ENCODE results near the gene VAMP1. TPM values are rescaled to one million over a fixed set of nuclear protein-coding genes. Genes with fewer than 3 reads are reported as not detected.
"Not testable (repeated sequence)": the region's sequence is repeated elsewhere in the genome, so short reads cannot be mapped to it uniquely, and the experiment has no call there.

The VAMP1 gene
- total and polyA plus RNA-seq, 2 experiments from 2014 or later = 13.9 to 16.1 TPM

DNA sequence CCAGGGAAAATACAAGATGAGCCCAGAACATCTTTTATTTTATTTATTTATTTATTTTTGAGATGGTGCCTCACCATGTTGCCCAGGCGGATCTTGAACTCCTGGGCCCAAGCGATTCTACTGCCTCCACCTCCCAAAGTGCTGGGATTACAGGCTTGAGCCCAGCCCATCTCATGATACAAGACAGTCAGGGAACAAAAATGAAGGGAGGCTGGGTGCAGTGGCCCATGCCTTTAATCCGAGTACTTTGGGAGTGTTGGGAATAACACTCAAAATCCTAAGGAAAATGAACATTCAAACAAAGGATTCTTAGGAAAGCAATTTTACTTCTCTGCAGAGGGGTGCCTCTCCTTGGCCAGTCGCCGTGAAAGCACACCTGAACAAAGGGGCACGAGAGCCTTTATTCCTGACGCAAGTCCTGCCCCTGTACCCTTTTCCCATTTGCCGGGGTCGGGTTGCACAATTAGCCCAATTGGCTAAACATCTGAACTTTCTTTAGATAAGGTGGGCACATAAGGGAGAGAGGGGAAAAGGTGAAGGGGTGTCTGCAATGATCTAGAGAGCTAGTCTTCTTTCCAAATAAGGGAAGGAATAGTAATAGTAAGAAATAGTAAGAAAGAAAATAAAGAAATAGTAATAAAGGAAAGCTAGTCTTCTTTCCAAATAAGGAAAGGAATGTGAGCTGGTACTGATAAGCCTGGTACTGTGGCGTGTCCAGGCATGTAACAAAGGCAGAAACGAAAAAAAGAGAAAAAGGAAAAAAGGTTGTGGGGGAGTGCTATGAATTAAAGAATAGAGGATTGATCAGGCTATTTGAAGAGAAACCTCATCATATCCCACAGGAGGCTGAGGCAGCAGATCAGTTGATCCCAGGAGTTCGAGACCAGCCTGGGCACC lies 36.9 kb upstream of the VAMP1 start (continued):
- TF ChIP-seq ZNF462 (CRISPR knock-in tag; IDR thresholded peaks at IDR 0.05) (no peak), JUNB (IDR thresholded peaks at IDR 0.05; ENCODE audit: unreplicated experiment) (no peak), ZNF331 (CRISPR knock-in tag; IDR thresholded peaks at IDR 0.05; ENCODE audit: low read depth) (no peak)
- TF ChIP-seq, protein P1, sequence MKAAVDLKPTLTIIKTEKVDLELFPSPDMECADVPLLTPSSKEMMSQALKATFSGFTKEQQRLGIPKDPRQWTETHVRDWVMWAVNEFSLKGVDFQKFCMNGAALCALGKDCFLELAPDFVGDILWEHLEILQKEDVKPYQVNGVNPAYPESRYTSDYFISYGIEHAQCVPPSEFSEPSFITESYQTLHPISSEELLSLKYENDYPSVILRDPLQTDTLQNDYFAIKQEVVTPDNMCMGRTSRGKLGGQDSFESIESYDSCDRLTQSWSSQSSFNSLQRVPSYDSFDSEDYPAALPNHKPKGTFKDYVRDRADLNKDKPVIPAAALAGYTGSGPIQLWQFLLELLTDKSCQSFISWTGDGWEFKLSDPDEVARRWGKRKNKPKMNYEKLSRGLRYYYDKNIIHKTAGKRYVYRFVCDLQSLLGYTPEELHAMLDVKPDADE (IDR thresholded peaks at IDR 0.05) = no peak

- no peak overlapping the region for H2AFZ ChIP-seq
Observed at GRCh38 chr12:6500466-6500865, 30.0 kb upstream of the VAMP1 start.

GRCh38 chr12:6497291-6497690 lies 26.8 kb upstream of the VAMP1 start:
- Mint-ChIP-seq H3K4me1 (peaks cover 10% of the 10 kb centered on the region; the same call in 2 of the 3 replicates), H3K36me3 (ENCODE audit: low read depth) (peaks cover 49% of the 10 kb centered on the region), H3K27ac (peak overlapping the region; percentile 74; the same call in 1 of the 2 replicates)
- H3K79me2 ChIP-seq (replicated peaks; ENCODE audit: insufficient read depth) = peaks cover 76% of the 10 kb centered on the region
- peaks cover 33% of the 10 kb centered on the region for H3K36me3 ChIP-seq (ENCODE audit: insufficient read depth)
- peaks cover 19% of the 10 kb centered on the region for H3K4me1 ChIP-seq (ENCODE audit: insufficient read depth)
- not testable (repeated sequence) for H3K4me3 Mint-ChIP-seq; DNase-seq (ENCODE audit: low spot score); H3K9me2 ChIP-seq (ENCODE audit: insufficient read depth); H3K27me3 Mint-ChIP-seq (ENCODE audit: insufficient read depth, low read depth, poor library complexity); H3K4me3 ChIP-seq; H3K9me3 Mint-ChIP-seq; H3K27ac ChIP-seq (ENCODE audit: low read depth); ATAC-seq; H3F3A ChIP-seq (replicated peaks; ENCODE audit: low read depth); H3K27me3 ChIP-seq (ENCODE audit: insufficient read depth); H2AFZ ChIP-seq; H3K4me2 ChIP-seq
- H4K20me1 ChIP-seq (replicated peaks; ENCODE audit: insufficient read depth) = peaks cover 14% of the 10 kb centered on the region; the same call in 1 of the 2 replicates

More at GRCh38 chr12:6500466-6500865, 30.0 kb upstream of the VAMP1 start:
- H3K27me3 ChIP-seq (ENCODE audit: insufficient read depth) = no peaks in the 10 kb centered on the region
- no peaks in the 10 kb centered on the region for H3K9me3 Mint-ChIP-seq
- H3K79me2 ChIP-seq (replicated peaks; ENCODE audit: insufficient read depth) = peaks cover 85% of the 10 kb centered on the region
- H4K20me1 ChIP-seq (replicated peaks; ENCODE audit: insufficient read depth) = peaks cover 19% of the 10 kb centered on the region
- H3K4me3 ChIP-seq = no peak overlapping the region
- H3K4me3 Mint-ChIP-seq = no peak overlapping the region
- no peak overlapping the region for H3K27ac Mint-ChIP-seq
- peaks cover 45% of the 10 kb centered on the region for H3K36me3 Mint-ChIP-seq (ENCODE audit: low read depth)
- no peak for DNase-seq (ENCODE audit: low spot score)
- H3K27ac ChIP-seq (ENCODE audit: low read depth) = no peak overlapping the region
- no peaks in the 10 kb centered on the region for H3K27me3 Mint-ChIP-seq (ENCODE audit: insufficient read depth, low read depth, poor library complexity)
- TF ChIP-seq ZNF331 (CRISPR knock-in tag; IDR thresholded peaks at IDR 0.05; ENCODE audit: low read depth) (no peak), CREB1 (CRISPR knock-in tag; IDR thresholded peaks at IDR 0.05; ENCODE audit: low read depth) (no peak)
- ATAC-seq = no peak
- H3K4me1 Mint-ChIP-seq = peaks cover 3% of the 10 kb centered on the region; the same call in 2 of the 3 replicates
- H3F3A ChIP-seq (replicated peaks; ENCODE audit: low read depth) = no peaks in the 10 kb centered on the region
- no peak overlapping the region for H3K4me2 ChIP-seq
- H3K4me1 ChIP-seq (ENCODE audit: insufficient read depth) = peaks cover 6% of the 10 kb centered on the region
- no peaks in the 10 kb centered on the region for H3K9me2 ChIP-seq (ENCODE audit: insufficient read depth)
- H3K36me3 ChIP-seq (ENCODE audit: insufficient read depth) = peaks cover 34% of the 10 kb centered on the region

Data from GM23338 (cell line).